T-cell (primary cell): ENCODE measurements around the gene KLHDC3. TPM values are rescaled to one million over a fixed set of nuclear protein-coding genes. Genes with fewer than 3 reads are reported as not detected.

Experiments
- ATAC-seq, 4 experiments: fragments of 200-7000 bp in 3 of 4; fragments of 150-1000 bp in 1 of 4; cut with Tn5 transposase; replicated peaks in 1 of 4; 1 replicate in 3 of 4; 2 replicates in 1 of 4; pipeline ENCODE4 v1.10.0; 2021; ENCODE audit warnings: moderate library complexity in 3 of 4, mild to moderate bottlenecking in 2 of 4, moderate number of reproducible peaks in 1 of 4
- CTCF ChIA-PET, 2 donors: fragments of 300-600 bp; sonication (Branson Sonifier 250); formaldehyde crosslinking; loops; one replicate each; lab custom pipeline; 2022; ENCODE audit warnings: antibody characterized with exemption in 2 of 2; lab: Charles Lee
- POLR2A ChIA-PET, 2 donors: fragments of 300-600 bp; sonication (Branson Sonifier 250); formaldehyde crosslinking; loops; one replicate each; lab custom pipeline; 2022; ENCODE audit warnings: antibody characterized with exemption in 2 of 2; lab: Charles Lee
- DNase-seq, 35 experiments: peaks; one replicate each; pipeline versions ENCODE4 v3.0.0 to v3.0.0-alpha.2; 2013 to 2023
- H3K27ac ChIP-seq: one replicate; pipeline ENCODE4 v1.5.1; 2013; ENCODE audit warnings: low read length
- H3K27me3 ChIP-seq, 2 experiments: replicated peaks in 1 of 2; 1 replicate in 1 of 2; 2 replicates in 1 of 2; pipeline versions ENCODE4 v1.6.1 to v1.7.0; 2013; ENCODE audit warnings: low read length in 1 of 2, mixed read lengths in 1 of 2; ENCODE audit not compliant: control insufficient read depth in 2 of 2, insufficient read depth in 2 of 2; ENCODE audit errors: extremely low read depth in 1 of 2
- H3K36me3 ChIP-seq, 2 donors: 1 replicate in 1 of 2; 2 replicates in 1 of 2; pipeline versions ENCODE4 v1.6.1 to v1.7.0; 2013; ENCODE audit warnings: low read length in 1 of 2; ENCODE audit not compliant: control insufficient read depth in 2 of 2, insufficient read depth in 1 of 2; ENCODE audit errors: extremely low read depth in 1 of 2
- H3K4me1 ChIP-seq, 2 experiments: 1 replicate in 1 of 2; 2 replicates in 1 of 2; pipeline versions ENCODE4 v1.6.1 to v1.7.0; 2013; ENCODE audit warnings: low read length in 2 of 2, mixed read lengths in 1 of 2; ENCODE audit not compliant: insufficient read depth in 2 of 2, control insufficient read depth in 1 of 2; ENCODE audit errors: extremely low read depth in 1 of 2
- H3K4me3 ChIP-seq, 2 donors: 1 replicate in 1 of 2; 2 replicates in 1 of 2; pipeline versions ENCODE4 v1.5.1 to v1.7.0; 2013; ENCODE audit warnings: mild to moderate bottlenecking in 2 of 2, low read length in 1 of 2, moderate library complexity in 1 of 2; ENCODE audit not compliant: control insufficient read depth in 1 of 2; ENCODE audit errors: extremely low read depth in 1 of 2
- H3K9me3 ChIP-seq: 2 replicates; pipeline ENCODE4 v1.7.0; 2013
- H3K27ac Mint-ChIP-seq, 2 donors: one replicate each; pipeline ENCODE4 v1.8.0; 2020 to 2021; ENCODE audit warnings: mild to moderate bottlenecking in 2 of 2, mixed read lengths in 2 of 2
- H3K27me3 Mint-ChIP-seq, 2 donors: one replicate each; pipeline ENCODE4 v1.8.0; 2021 to 2022; ENCODE audit warnings: mixed read lengths in 2 of 2
- H3K36me3 Mint-ChIP-seq: one replicate; pipeline ENCODE4 v1.8.0; 2021; ENCODE audit warnings: mixed read lengths
- H3K4me1 Mint-ChIP-seq, 3 donors: one replicate each; pipeline ENCODE4 v1.8.0; 2020 to 2022; ENCODE audit warnings: mixed read lengths in 3 of 3, mild to moderate bottlenecking in 1 of 3
- H3K4me3 Mint-ChIP-seq, 3 donors: one replicate each; pipeline ENCODE4 v1.8.0; 2020 to 2022; ENCODE audit warnings: mild to moderate bottlenecking in 3 of 3, mixed read lengths in 3 of 3, moderate library complexity in 3 of 3
- H3K9me3 Mint-ChIP-seq, 3 donors: one replicate each; pipeline ENCODE4 v1.8.0; 2020 to 2022; ENCODE audit warnings: mixed read lengths in 3 of 3
- WGBS: methylation state at CpG from one replicate; pipeline ENCODE4 v1.1.5; 2013; ENCODE audit warnings: missing lambda C conversion rate; ENCODE audit not compliant: insufficient coverage; 5-methylcytosine and 5-hydroxymethylcytosine counted together
- total RNA-seq, 35 experiments: library from RNA in 6 of 35; stranded (reverse) in 6 of 35; fragments of 120-200 nt in 1 of 35; gene quantifications; one replicate each; pipeline versions ENCODE4 v1.2.1 to v1.2.4 and lab custom pipeline; 2013 to 2026

KLHDC3 gene
- total RNA-seq, 5 donors from 2014 or later (not counting 1 experiment from before 2014, with no cell fraction given) = 40.5 to 75.3 (median 66.9) TPM

- ChIA-PET CTCF (interaction anchor here in 1 of 2 donors (0.7 kb wide), 1 partner anchor 246 kb away, joined by 4 read pairs; no protein-coding TSS in a partner anchor), POLR2A (interaction anchor here in 1 of 2 donors (0.7 kb wide), 2 partner anchors 17 to 97 kb away, joined by 4 to 10 read pairs; no protein-coding TSS in a partner anchor)
- no peak for DNase-seq
- H3K36me3 Mint-ChIP-seq = peaks cover 5% of the 10 kb centered on the region
- Histone ChIP-seq H3K4me1 (no peaks in the 10 kb centered on the region), H3K36me3 (peaks cover 2 to 18% of the 10 kb centered on the region in 2 donors), H3K9me3 (no peaks in the 10 kb centered on the region), H3K27me3 (no peaks in the 10 kb centered on the region), H3K27ac (no peak overlapping the region), H3K4me3 (no peak overlapping the region)
- H3K27me3 Mint-ChIP-seq = no peaks in the 10 kb centered on the region
- no peak overlapping the region for H3K27ac Mint-ChIP-seq
- no peaks in the 10 kb centered on the region for H3K9me3 Mint-ChIP-seq
- peaks cover 0 to 2% (median 0%) of the 10 kb centered on the region in 3 donors for H3K4me1 Mint-ChIP-seq
- H3K4me3 Mint-ChIP-seq = no peak overlapping the region
- WGBS = 88% methylated on average over 3 of the region's 8 CpGs
- ATAC-seq = no peak
Measured at GRCh38 chr6:43001843-43002242, 12.2 kb upstream of the KLHDC3 start.

- Mint-ChIP-seq H3K9me3 (no peaks in the 10 kb centered on the region), H3K4me3 (no peak overlapping the region), H3K27me3 (no peaks in the 10 kb centered on the region), H3K27ac (no peak overlapping the region), H3K36me3 (peaks cover 24% of the 10 kb centered on the region), H3K4me1 (peaks cover 0 to 4% (median 3%) of the 10 kb centered on the region in 3 donors)
- Histone ChIP-seq H3K27me3 (no peaks in the 10 kb centered on the region), H3K4me3 (no peak overlapping the region), H3K9me3 (no peaks in the 10 kb centered on the region), H3K27ac (no peak overlapping the region), H3K4me1 (no peaks in the 10 kb centered on the region), H3K36me3 (peaks cover 12 to 56% of the 10 kb centered on the region in 2 donors)
- DNase-seq = no peak
- no peak for ATAC-seq
- CTCF ChIA-PET = no interaction called here
- POLR2A ChIA-PET = no interaction called here
- 100% methylated on average over 2 of the region's 5 CpGs for WGBS
Measured at GRCh38 chr6:43005844-43006243, 8.2 kb upstream of the KLHDC3 start.

DNA sequence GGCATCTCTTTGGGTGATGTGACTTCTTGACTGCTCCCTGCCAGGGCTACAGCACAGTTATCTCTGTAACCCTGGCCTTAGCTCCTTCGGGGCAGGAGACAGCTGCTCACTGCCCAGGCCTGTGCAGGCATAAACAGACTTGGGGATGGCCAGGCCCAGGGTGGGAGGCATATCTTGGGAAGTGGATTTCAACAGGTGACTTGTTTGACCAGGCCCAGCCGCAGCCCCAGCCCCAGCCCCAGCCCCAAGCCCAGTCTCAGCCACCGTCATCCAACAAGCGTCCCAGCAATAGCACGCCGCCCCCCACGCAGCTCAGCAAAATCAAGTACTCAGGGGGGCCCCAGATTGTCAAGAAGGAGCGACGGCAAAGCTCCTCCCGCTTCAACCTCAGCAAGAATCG is 7.8 kb upstream of the KLHDC3 start:
- H3K36me3 ChIP-seq = peaks cover 12 to 60% of the 10 kb centered on the region in 2 donors

DNA sequence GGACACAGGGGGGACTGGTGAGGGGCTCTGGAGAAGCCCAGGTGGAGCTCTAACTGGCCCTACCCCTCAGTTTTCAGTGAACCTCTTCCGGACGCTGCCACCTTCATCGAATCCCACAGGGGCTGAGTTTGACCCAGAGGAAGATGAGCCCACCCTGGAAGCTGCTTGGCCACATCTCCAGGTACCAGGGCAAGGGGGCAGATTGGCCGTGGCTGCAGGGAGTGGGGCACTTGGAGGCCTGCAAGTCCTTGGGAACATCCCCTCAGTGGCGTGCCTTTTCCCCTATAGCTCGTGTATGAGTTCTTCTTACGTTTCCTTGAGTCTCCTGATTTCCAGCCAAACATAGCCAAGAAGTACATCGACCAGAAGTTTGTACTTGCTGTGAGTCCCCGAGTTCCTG is 6.9 kb upstream of the KLHDC3 start:
- peaks cover 10 to 15% (median 14%) of the 10 kb centered on the region in 3 donors for H3K4me1 Mint-ChIP-seq
- Histone ChIP-seq H3K27me3 (no peaks in the 10 kb centered on the region), H3K4me1 (peaks cover 0 to 4% of the 10 kb centered on the region in 2 experiments), H3K4me3 (no peak overlapping the region), H3K9me3 (no peaks in the 10 kb centered on the region), H3K36me3 (peaks cover 17 to 68% of the 10 kb centered on the region in 2 donors), H3K27ac (no peak overlapping the region)
- H3K27me3 Mint-ChIP-seq = no peaks in the 10 kb centered on the region
- ChIA-PET POLR2A (interaction anchor here in 1 of 2 donors (0.7 kb wide), 1 partner anchor 39 kb away, joined by 3 read pairs; no protein-coding TSS in a partner anchor), CTCF (no interaction called here)
- ATAC-seq = no peak
- WGBS = 95% methylated on average over 8 of the region's 9 CpGs
- H3K9me3 Mint-ChIP-seq = no peaks in the 10 kb centered on the region
- H3K4me3 Mint-ChIP-seq = no peak overlapping the region
- no peak overlapping the region for H3K27ac Mint-ChIP-seq
- H3K36me3 Mint-ChIP-seq = peaks cover 24% of the 10 kb centered on the region
- no peak for DNase-seq

More for the DNA sequence above, 7.8 kb upstream of the KLHDC3 start:
- Mint-ChIP-seq H3K4me1 (peaks cover under 1 to 6% (median 5%) of the 10 kb centered on the region in 3 donors), H3K36me3 (peaks cover 24% of the 10 kb centered on the region), H3K9me3 (no peaks in the 10 kb centered on the region), H3K27me3 (no peaks in the 10 kb centered on the region), H3K4me3 (no peak overlapping the region), H3K27ac (no peak overlapping the region)
- ChIA-PET CTCF (no interaction called here), POLR2A (no interaction called here)
- WGBS = over 99% methylated on average over 9 of the region's 11 CpGs
- Histone ChIP-seq H3K27me3 (no peaks in the 10 kb centered on the region), H3K9me3 (no peaks in the 10 kb centered on the region), H3K27ac (no peak overlapping the region), H3K4me3 (no peak overlapping the region), H3K4me1 (no peaks in the 10 kb centered on the region)
- ATAC-seq (no peak), DNase-seq (no peak)

DNA sequence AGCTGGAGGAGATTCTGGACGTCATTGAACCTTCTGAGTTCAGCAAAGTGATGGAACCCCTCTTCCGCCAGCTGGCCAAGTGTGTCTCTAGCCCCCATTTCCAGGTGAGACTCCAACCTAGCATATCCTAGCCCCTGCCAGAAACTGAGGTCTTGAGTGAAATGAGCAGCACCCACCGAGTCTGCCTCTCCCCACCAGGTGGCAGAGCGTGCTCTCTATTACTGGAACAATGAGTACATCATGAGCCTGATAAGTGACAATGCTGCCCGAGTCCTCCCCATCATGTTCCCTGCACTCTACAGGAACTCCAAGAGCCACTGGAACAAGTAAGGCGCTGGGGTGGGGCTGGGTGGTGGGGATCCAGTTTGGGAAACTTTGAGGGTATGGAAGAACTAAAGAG is 4.9 kb upstream of the KLHDC3 start:
- POLR2A ChIA-PET = interaction anchor here in 1 of 2 donors (0.5 kb wide), 1 partner anchor 212 kb away, joined by 3 read pairs; no protein-coding TSS in a partner anchor
- CTCF ChIA-PET = interaction anchor here in 1 of 2 donors (1.2 kb wide), 1 partner anchor 135 kb away, joined by 4 read pairs; no protein-coding TSS in a partner anchor
- Histone ChIP-seq H3K9me3 (no peaks in the 10 kb centered on the region), H3K36me3 (peaks cover 17 to 64% of the 10 kb centered on the region in 2 donors), H3K27me3 (no peaks in the 10 kb centered on the region), H3K4me1 (peaks cover 7 to 18% of the 10 kb centered on the region in 2 experiments), H3K27ac (no peak overlapping the region), H3K4me3 (no peak overlapping the region)
- Mint-ChIP-seq H3K36me3 (peaks cover 24% of the 10 kb centered on the region), H3K4me1 (peaks cover 30 to 34% (median 32%) of the 10 kb centered on the region in 3 donors), H3K27ac (peak overlapping the region in 1 of 2 donors; percentile 52), H3K9me3 (no peaks in the 10 kb centered on the region), H3K27me3 (no peaks in the 10 kb centered on the region), H3K4me3 (no peak overlapping the region)
- ATAC-seq (no peak), DNase-seq (peak in 23 of 35 experiments; percentile 4 to 48 (median 27))
- 81% methylated on average over 2 of the region's 6 CpGs for WGBS

DNA sequence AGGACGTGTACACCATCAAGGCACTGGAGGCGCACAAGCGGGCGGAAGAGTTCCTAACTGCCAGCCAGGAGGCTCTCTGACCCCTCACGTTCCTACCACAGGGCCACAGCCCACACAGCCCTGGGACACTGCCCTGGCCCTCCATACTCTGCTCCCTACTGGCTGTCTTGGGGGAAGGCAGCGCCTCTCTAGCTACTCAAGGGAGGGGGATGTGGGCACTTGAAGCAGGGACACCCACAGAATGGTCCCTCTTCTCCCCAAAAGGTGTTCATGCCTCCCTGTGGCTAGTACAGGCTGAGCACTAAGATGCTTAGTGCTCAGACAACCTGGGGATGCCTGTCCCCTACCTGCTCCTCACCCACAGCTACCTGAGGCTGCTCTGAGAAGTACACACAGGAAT is 2.8 kb upstream of the KLHDC3 start:
- peaks cover 44 to 51% (median 50%) of the 10 kb centered on the region in 3 donors for H3K4me1 Mint-ChIP-seq
- no peaks in the 10 kb centered on the region for H3K27me3 Mint-ChIP-seq
- Histone ChIP-seq H3K9me3 (no peaks in the 10 kb centered on the region), H3K4me1 (peaks cover 14 to 35% of the 10 kb centered on the region in 2 experiments), H3K27me3 (no peaks in the 10 kb centered on the region), H3K27ac (no peak overlapping the region), H3K36me3 (peaks cover 17 to 56% of the 10 kb centered on the region in 2 donors), H3K4me3 (no peak overlapping the region)
- peak overlapping the region in 1 of 2 donors; percentile 91 for H3K27ac Mint-ChIP-seq
- ATAC-seq (no peak), DNase-seq (no peak)
- POLR2A ChIA-PET = interaction anchor here in 1 of 2 donors (0.7 kb wide), 1 partner anchor 43 kb away, joined by 3 read pairs; the partner anchor contains the start of gene CUL7
- WGBS = 74% methylated on average over 3 of the region's 6 CpGs
- H3K36me3 Mint-ChIP-seq = peaks cover 19% of the 10 kb centered on the region
- no peaks in the 10 kb centered on the region for H3K9me3 Mint-ChIP-seq
- no peak overlapping the region for H3K4me3 Mint-ChIP-seq
- CTCF ChIA-PET = interaction anchor here in 1 of 2 donors (1.3 kb wide), 1 partner anchor 133 kb away, joined by 3 read pairs; no protein-coding TSS in a partner anchor
